ENCODE measurements around the gene PALLD. TPM values are rescaled to one million over a fixed set of nuclear protein-coding genes. Genes with fewer than 3 reads are reported as not detected.

Gene PALLD
- total RNA-seq, 1 donor from 2014 or later, result 104 TPM

DNA sequence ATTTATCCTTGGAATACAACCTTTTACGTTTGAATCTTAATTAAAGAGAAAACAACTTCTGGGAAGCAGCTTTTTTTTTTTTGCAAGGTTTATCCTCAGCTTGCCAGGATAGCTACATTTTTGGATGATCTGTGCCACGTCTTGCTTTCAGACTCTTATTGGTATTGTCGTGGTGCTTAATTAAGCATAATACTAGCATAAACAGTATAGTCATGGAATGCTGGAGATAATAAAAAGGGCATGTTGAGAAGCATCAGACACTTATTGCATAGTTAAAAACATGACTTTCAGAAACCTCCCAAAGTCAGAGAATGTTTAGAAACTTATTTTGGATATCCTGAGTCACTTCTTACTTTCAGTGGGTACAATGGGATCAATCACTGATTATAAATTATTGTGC lies 77.0 kb downstream of the PALLD start:
- intact Hi-C loops (cut with DNase I), result no loop called here
- no peak for ATAC-seq
- DNase-seq (ENCODE audit: low spot score), result no peak

DNA sequence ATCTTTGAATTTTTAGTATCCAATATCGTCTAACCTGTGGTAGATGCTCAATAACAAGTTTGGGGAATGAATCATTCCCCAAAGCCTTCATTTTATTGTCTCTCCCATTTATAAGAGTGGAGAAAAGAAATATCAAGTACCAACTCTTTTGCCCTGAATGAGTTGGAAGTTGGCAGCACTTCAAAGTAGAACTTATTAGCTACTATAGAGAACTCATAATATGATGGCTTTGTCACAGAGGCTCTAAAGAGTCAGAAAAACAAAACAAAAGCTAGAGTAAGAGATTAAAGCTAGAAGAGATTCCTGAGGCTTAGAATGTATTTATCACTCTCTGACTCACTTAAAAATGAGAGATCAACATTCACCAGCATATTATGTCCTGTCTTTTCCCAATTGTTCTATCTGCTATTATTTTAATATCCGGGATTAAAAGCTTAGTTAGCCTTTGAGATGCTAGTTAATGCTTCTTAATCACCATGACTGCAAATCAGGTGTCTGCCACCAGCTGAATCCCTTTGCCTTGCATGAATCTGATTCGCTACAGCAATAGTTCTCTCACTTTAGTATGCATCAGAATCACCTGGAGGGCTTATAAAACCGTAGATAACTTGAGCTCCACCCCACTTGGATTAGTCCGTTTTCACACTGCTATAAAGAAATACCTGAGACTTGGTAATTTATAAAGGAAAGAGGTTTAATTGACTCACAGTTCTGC lies 77.9 kb downstream of the PALLD start:
- DNase-seq (ENCODE audit: low spot score), result no peak
- no peak for ATAC-seq
- intact Hi-C loops (cut with DNase I), result no loop called here

DNA sequence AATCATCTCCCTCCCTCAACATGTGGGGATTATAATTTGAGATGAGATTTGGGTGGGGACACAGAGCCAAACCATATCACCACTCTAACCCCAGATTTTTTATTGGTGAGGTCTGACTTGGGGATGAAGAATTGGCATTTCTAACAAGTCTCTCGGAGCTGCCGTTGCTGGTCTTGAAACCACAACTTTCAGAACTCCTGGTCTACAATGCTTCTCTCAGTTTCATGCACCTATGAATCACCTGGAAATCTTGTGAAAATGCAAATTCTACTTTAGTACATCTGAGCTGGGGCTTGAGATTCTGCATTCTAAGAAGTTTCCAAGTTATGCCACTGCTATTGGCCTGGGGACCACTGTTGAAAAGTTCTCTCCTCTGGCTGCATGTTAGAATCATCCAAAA lies 78.6 kb downstream of the PALLD start:
- intact Hi-C loops (cut with DNase I), result no loop called here
- no peak for ATAC-seq

DNA sequence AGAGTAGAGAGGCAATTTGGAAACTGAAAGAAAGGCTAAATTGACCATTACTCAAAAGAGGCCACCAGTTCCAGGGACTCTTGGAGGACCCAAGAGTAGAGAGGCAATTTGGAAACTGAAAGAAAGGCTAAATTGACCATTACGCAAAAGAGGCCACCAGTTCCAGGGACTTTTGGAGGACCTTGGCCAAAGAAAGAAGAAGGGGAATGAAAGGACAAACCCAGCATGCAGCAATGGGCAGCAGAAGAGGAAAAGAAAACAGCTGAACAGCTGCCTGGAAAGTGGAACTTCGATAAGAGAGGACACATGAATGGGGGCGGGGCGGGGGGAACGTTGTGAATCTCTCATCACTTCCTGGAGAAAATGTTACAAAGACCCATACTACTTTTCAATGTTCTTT lies 80.8 kb downstream of the PALLD start:
- ATAC-seq (no peak), DNase-seq (ENCODE audit: low spot score) (no peak)
- intact Hi-C loops (cut with DNase I), result no loop called here

More for the DNA sequence above, 78.6 kb downstream of the PALLD start:
- no peak for DNase-seq (ENCODE audit: low spot score)

DNA sequence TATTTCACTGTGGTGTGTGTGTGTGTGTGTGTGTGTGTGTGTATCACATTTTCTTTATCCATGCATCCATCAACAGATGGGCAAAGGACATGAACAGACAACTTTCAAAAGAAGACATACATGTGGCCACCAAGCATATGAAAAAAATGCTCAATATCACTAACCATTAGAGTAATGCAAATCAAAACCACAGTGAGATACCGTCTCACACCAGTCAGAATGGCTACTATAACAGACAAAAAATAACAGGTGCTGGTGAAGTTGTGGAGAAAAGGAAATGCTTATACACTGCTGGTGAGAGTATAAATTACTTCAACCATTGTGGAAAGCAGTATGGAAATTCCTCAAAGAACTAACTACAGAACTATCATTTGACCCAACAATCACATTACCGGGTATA lies 83.4 kb downstream of the PALLD start:
- no peak for DNase-seq (ENCODE audit: low spot score)
- ATAC-seq, result no peak
- intact Hi-C loops (cut with DNase I), result no loop called here

DNA sequence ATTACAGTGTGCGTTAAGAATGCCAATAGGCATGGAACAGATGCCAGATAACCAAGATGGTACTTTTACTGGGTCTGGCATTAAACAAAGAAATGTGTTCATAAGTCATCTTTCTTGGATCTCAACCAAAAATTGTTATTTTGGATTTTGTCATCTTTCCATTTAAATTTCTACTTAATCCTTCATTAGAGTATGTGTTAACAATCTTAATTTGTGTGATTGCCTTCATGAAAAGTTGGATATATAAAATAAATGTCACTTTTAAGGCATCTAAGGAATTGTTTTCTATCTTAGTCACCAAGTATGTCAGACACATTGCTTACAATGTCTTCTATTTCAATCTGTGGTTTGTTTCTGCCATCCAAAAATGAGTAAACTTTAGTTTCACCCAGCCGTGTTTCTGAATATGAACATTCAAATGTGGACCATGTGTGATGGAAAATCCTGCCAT lies 87.5 kb downstream of the PALLD start:
- DNase-seq (ENCODE audit: low spot score) (no peak), ATAC-seq (no peak)
- intact Hi-C loops (cut with DNase I), result no loop called here

DNA sequence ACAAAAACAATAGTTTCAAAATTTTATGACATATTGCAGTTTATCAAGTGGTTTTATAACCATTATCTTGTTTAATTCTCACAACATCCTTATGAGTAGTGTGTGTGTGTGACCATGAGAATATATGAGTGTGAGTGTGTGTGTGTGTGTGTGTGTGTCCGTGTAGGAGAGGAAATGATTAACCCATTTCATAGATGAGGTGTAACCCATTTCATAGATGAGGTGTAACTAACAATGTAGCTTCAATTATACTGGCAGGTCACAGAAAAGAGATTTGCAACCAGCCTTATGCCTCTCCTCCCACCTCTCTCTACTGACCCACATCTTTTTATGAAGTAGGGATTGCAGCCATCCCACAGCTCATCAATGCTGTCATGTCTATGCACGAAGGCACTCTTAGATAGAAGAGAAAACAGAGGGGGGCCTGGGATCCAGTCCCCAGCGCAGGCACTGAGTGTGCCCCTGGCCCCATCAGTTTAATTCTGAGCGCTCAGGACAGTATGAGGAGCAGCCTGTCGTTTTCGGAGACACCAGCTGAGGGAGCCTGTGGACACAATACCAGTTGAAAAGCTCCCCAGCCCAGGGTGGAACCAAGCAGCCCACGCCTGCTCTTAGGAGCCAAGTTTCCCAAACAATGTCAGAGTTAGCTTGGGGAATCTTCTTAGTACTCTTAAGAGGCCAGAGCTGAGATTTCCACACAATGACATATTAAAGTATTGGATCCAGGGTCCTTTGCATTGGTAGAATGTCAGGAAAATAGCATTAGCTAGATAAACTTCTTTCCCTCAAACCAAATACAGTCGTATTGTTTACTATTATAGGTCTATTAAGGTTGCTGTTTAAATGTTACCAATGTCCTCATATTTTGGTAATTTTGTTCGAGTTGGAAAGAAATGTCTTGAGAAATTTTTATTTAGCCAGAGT lies 88.6 kb downstream of the PALLD start:
- ATAC-seq, result peak; percentile 94
- intact Hi-C loops (cut with DNase I), result no loop called here
- peak; percentile 87 for DNase-seq (ENCODE audit: low spot score)

DNA sequence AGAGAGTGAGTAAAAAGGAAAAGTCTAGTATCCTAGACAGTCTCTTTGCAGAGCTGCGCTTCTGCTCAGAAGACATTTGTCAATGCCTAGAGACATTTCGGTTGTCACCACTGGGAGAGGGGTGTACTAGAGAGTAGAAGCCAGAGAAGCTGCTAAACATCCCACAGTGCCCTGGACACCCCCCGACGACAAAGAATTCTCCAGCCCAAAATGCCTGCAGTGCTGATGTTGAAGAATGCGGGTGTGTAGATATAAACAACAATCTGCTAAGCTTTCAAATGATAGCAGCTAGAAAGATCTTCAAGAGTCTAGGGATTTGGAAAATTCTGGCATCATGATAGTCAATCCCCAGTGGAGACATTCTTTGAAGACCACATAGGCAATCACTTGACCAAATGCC lies 90.1 kb downstream of the PALLD start:
- intact Hi-C loops (cut with DNase I), result no loop called here
- DNase-seq (ENCODE audit: low spot score) (no peak), ATAC-seq (no peak)

DNA sequence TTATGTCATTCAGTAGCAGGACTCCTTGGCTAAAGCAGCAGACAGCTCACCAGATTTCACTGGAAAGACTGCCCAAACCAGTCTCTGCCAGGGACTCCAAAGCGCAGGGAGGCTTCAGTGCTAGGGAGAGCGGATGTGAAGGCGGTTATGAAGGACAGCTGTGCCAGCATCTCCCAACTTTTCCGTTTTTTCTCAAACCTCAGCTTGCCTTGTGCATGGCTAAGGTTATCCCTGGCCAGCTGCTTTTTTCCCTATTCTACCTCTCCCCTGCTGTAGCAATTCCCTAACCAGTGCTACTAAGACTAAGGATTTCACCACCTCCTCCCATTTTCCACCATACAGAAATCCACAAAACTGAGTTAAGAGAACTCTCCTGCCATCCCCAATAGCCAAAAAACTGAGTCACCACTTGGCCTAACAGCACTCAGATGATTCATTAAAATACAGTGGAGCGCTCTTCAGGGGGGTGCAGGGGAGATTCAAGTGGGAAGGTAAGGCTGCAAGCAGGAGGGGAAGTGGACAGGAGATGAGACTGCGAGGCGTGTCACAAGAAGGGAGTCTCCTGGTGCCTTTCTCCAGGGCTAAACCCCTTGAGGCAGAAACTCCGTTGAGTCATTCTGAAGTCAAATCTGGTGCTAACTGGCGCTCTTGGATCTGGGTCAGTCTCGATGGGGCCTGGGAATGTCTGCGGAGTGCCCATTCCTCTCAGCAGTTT lies 90.7 kb downstream of the PALLD start:
- no peak for DNase-seq (ENCODE audit: low spot score)
- intact Hi-C loops (cut with DNase I), result no loop called here

DNA sequence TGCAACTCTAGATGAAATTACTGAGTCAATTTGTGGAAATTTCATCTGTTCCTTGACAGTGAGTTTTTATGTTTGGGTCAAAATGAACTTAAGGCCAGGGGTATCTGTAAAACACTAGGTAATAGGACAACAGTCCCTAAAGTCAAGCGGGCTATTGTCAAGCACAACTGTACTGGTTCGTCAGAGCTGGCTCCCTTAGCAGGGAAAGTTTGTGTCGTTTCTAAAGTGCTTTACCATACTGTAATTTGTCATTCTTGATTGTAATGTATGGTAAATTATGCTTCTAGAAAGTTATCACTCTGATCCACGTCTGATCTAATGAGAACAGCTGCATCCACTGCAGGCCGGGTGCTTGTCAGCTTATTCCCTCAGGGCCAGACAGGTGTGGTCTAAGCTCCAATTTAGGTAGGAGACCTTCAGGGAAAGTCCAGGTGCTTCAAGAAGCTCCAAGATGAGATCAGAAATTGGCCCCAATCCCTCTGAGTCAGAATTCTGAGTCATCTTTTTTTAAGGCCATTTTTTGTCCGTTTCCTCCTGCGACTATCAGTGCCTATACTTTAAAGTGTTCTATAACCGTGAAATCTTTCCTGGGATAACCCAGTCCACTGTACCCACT lies 92.2 kb downstream of the PALLD start:
- no peak for ATAC-seq
- no peak for DNase-seq (ENCODE audit: low spot score)
- intact Hi-C loops (cut with DNase I), result no loop called here

More for the DNA sequence above, 90.7 kb downstream of the PALLD start:
- peak; percentile 82 for ATAC-seq

DNA sequence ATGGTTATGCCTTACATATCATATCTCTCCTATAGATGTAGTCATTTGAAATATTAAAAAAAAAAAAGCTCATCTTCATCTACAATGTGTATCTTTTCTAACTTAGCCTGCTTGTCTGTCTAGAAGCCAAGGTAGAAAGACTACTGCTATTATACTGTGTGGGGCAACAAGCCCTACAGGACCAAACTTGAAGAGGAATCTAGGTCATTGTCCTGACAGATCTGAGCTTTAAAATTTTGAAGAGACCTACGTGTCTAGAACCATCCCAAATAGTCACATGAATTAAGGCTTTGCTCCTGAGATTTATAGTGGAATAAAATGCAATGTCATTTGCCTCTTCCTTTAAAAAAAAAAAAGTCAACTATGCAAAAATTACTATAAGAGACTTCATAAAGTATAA lies 95.8 kb downstream of the PALLD start:
- ATAC-seq, result no peak

DNA sequence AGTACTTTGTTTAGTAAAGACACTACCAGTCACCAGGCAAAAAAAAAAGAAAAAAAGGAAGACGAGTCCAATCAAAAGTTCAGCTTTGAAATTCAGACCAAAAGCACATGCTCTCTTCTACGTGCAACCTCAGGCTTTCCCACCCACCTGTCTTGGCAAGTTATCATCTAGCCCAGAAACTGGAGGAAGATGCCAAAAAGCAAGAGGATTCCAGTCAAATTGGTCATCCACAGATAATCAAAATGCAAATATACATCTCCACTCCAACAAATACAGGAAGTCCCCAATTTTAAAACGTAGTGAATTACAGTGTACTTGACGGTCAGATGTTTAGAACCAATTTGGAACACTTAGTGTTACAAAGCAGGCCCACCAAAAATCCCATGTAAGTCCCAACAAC lies 96.5 kb downstream of the PALLD start:
- no peak for DNase-seq (ENCODE audit: low spot score)
- no peak for ATAC-seq
- intact Hi-C loops (cut with DNase I), result no loop called here

More for the DNA sequence above, 95.8 kb downstream of the PALLD start:
- intact Hi-C loops (cut with DNase I), result no loop called here
- DNase-seq (ENCODE audit: low spot score), result no peak

DNA sequence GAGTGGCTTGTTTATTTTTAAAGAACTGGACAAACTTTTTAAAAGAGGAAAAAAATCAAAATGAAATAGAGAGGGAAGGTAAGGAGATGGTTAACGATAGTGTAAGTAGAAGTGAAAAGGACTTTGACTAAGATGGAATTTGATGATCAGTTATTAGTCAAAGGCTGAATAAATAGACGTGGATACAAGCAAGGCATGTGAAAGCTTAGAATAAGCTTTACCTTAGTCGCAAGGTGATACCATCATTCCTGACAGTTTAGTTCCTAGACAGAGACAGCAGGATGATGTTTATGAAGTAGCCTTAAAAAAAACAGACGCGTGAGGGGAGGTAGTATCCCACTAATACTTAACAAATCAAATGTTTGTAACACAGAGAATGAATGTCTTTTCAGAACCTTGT lies 97.3 kb downstream of the PALLD start:
- ATAC-seq (no peak), DNase-seq (ENCODE audit: low spot score) (no peak)
- intact Hi-C loops (cut with DNase I), result no loop called here

DNA sequence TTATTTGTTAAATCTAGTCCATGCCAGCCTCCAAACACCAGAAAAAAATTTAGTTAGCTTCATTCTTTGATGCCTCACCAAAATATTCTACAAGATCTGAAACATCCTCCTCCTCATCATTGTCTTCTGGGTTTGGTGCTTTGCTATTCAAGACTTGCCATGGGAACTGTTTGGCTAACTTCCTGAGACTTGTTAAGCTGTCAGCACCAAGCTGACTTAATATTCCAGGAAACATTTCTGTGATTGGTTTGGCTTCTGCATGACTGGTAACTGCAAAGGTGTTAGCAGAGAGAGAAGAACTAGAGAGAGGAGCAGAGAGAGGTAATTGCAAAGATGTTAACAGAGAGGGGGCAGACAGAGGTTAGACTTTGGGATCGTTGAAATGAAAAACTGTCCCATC lies 101.3 kb downstream of the PALLD start:
- no peak for ATAC-seq
- intact Hi-C loops (cut with DNase I), result no loop called here

DNA sequence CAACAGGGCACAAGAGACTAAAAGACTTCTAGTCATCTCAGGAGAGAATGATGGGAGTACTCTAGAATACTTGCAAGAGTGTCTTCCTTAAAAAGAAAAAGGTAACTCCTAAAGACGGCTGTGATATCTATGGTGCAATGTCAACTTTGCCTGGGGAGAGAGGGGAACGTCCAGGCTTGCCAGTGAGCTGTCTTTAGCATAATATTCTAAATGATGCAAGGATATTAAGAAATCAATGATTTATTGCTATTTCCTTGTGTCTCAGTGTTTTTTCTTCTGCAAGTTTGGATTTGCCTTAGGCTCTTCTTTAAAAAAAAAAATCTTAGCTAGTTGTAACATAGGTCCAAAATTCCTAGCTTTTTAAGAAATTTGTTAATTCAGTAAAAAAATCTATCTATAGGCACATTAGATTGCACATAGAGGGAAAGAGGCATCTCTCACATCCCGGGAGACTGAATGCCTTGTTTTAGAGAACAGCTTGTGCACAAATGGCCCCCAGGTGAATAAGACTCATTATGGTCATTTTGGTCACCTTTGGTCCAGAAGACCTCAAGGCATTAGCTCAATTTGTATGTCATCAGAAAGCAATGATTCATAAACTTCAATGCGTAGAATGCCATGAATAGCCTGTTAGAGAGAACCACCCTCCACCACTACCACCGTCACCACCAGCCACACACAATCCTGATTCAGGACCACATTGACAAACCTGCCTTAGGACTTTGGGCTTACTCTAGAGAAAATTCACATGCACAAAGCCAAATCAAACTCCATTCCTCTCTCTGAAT lies 104.1 kb downstream of the PALLD start:
- intact Hi-C loops (cut with DNase I), result no loop called here
- DNase-seq (ENCODE audit: low spot score), result no peak
- ATAC-seq, result no peak

More for the DNA sequence above, 101.3 kb downstream of the PALLD start:
- DNase-seq (ENCODE audit: low spot score), result no peak

DNA sequence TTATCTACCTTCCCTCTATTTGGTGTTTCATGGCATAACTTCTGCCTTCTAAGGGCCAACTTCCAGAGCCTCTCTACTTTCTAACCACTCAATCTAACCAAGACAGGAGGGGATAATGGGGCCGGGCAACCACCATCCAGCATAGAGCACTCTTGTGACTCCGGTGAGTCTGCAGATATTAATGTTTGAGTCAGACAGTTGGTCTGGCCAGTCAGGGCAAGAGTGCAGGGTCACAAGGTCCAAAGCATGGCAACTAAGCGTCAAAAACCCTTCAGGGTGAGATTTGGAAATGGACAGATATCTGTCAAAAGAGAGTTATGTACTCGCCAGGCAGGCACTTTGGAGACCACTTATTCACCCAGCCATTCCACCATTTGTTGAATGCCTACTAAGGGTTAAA lies 105.0 kb downstream of the PALLD start:
- DNase-seq (ENCODE audit: low spot score), result no peak
- intact Hi-C loops (cut with DNase I), result no loop called here
- ATAC-seq, result no peak

DNA sequence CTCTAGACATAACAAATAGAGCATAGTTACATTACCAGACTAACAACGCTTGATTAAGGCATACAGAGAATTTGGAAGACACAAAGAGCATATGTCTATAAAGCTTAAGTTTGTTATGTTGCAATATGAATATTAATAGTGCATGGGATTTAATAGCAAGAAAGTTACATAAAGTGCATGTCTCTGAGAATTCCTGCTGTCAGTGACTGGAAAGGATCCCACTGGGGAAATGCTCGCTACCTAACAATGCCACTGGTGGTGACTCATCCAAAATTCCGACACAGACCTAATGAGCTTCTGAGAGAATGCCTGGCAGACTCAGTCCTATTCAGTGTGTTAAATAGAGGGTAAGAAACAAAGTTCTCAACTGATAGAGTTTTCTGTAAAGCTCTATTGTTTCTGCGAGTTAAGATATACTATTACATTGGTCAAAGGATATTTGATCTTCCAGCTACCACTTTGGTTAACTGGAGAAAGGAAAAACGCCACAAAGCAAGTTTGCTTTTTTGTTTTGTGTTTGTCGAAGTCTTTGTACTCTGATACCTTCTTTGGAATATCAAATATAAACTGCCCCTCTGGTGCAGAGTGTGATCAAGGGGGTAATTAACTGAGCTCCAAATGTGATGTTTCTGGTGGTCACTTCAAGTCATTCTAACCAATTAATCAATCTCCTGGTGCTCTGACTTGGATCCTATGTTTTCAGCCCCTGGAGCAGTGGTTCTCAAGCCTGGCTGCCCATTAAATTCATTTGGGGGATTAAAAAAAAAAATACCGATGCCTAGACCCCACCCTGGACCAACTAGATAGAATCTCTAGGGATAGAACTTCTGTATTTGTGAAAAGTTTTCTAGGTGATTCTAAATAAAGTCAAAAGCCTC lies 107.9 kb downstream of the PALLD start:
- DNase-seq (ENCODE audit: low spot score) (no peak), ATAC-seq (peak; percentile 66)
- intact Hi-C loops (cut with DNase I), result no loop called here

DNA sequence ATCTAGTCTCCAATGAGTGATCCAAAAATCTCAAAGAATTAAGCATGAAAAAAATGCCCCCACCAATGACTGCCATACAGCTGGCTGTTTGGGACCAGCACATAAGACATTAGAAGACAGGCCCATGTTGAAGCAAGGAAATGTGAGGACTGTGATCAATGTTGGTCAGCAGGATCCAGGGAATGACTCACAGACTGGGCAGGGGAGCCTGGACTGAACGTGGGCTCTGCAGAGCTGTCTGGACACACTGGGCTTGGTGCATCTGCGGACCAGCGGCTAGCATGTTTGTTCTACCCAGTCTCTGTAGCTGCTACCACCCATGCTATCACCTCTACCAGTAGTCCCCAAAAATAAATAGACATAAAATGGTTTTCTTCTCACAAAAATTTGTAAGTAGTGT lies 108.6 kb downstream of the PALLD start:
- intact Hi-C loops (cut with DNase I), result no loop called here
- ATAC-seq (no peak), DNase-seq (ENCODE audit: low spot score) (no peak)
